Thyroid gland (tissue), 4 donors: ENCODE measurements around the gene NFIX. TPM values are rescaled to one million over a fixed set of nuclear protein-coding genes. Genes with fewer than 3 reads are reported as not detected.

Experiments used
- DNase-seq, 2 donors: peaks; one replicate each; pipeline ENCODE4 v3.0.0-alpha.2; 2019
- H3K27ac ChIP-seq, 3 donors: fragments of 200-600 bp; sonication (generic); 1 replicate in 2 of 3; 2 replicates in 1 of 3; pipeline ENCODE4 v1.5.1; 2016 to 2019; ENCODE audit warnings: mild to moderate bottlenecking in 1 of 3, moderate library complexity in 1 of 3
- H3K27me3 ChIP-seq: fragments of 200-600 bp; sonication (generic); one replicate; pipeline ENCODE4 v1.5.1; 2019
- H3K36me3 ChIP-seq, 2 donors: fragments of 200-600 bp; sonication (generic); one replicate each; pipeline ENCODE4 v1.5.1; 2016 to 2019
- H3K4me1 ChIP-seq, 2 donors: fragments of 200-600 bp; sonication (generic); one replicate each; pipeline ENCODE4 v1.5.1; 2017 to 2019
- H3K4me3 ChIP-seq, 3 donors: fragments of 200-600 bp; sonication (generic); replicated peaks in 1 of 3; 1 replicate in 2 of 3; 2 replicates in 1 of 3; pipeline ENCODE4 v1.5.1; 2016; ENCODE audit warnings: mild to moderate bottlenecking in 1 of 3
- H3K9me3 ChIP-seq: fragments of 200-600 bp; sonication (generic); one replicate; pipeline ENCODE4 v1.5.1; 2017
- POLR2A ChIP-seq, 2 donors: fragments of 450-650 bp; IDR thresholded peaks; one replicate each; pipeline ENCODE4 v1.6.1; 2017; ENCODE audit warnings: antibody characterized with exemption in 2 of 2, mild to moderate bottlenecking in 2 of 2, moderate library complexity in 1 of 2
- WGBS, 2 donors: methylation state at CpG; one replicate each; pipeline ENCODE4 v1.1.5; 2017; 5-methylcytosine and 5-hydroxymethylcytosine counted together
- intact Hi-C: fragments of 100-400 bp; cut with DNase I; formaldehyde crosslinking; loops from one replicate; pipeline ENCODE4 v1.15.1; 2023
- total RNA-seq, 4 donors: library from RNA; depleted of rRNA; stranded (reverse); fragments of >200 nt; gene quantifications; one replicate each; pipeline ENCODE4 v1.2.3, GENCODE V29; 2016
- TF ChIP-seq, protein P1 (sequence below), 6 experiments: fragments of 200-600 bp in 3 of 6; fragments of 450-650 bp in 3 of 6; sonication (generic) in 3 of 6; IDR thresholded peaks; one replicate each; pipeline ENCODE4 v1.5.1; 2016 to 2019; ENCODE audit warnings: antibody characterized with exemption in 6 of 6, mild to moderate bottlenecking in 2 of 6, inconsistent platforms in 1 of 6, moderate library complexity in 1 of 6

NFIX gene
- total RNA-seq, 4 donors from 2014 or later: 38.8 to 70.2 (median 62.4) TPM

DNA sequence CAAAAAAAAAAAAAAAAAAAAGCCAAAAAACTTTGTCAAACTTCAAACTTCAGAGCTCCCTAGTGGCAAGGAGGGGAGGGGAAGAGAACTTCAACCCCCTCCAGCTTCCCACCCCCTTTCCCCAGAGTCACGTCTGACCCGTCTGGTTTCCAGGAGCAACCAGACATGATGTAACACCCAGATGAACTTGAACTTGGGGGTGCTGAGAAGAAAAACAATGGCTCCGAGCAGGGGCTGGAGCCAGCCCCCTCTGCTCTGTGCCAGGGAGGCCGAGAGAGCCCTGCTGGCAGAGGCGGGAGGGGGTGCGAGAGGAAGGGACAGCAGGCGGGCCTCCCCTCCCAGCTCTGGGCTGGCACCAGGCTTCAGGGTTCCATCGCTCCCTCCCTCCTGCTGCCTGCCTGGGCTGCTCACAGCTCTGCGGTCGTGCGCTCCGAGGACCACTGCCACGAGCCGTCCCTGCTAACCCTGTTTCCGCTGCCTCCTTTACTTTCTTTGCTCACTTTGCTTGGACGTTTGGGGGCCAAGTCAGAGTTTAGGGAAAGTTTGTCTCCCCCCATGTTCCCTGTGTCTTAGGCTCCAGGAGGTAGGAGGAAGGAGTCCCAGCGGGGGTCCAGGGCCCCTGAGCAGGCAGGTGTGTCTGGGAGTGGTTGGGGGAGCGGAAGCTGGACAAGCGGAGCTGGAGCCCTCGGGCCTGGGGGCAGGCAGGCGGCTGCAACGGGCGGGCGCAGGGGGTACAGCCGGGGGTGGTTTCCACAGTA is 96.3 kb downstream of the NFIX start:
- H3K9me3 ChIP-seq: no peaks in the 10 kb centered on the region
- no peak overlapping the region for H3K4me3 ChIP-seq
- intact Hi-C loops: no loop called here
- no peak for DNase-seq
- peaks cover 0 to 19% of the 10 kb centered on the region in 2 donors for H3K36me3 ChIP-seq
- H3K4me1 ChIP-seq: peaks cover 0 to 22% of the 10 kb centered on the region in 2 donors
- peak overlapping the region; percentile 36 to 56 (median 42) for H3K27ac ChIP-seq
- 63 to 70% methylated on average over 18 to 23 of the region's 25 CpGs for WGBS, 2 donors
- no peak for TF ChIP-seq POLR2A (IDR thresholded peaks at IDR 0.05)
- TF ChIP-seq, protein P1, sequence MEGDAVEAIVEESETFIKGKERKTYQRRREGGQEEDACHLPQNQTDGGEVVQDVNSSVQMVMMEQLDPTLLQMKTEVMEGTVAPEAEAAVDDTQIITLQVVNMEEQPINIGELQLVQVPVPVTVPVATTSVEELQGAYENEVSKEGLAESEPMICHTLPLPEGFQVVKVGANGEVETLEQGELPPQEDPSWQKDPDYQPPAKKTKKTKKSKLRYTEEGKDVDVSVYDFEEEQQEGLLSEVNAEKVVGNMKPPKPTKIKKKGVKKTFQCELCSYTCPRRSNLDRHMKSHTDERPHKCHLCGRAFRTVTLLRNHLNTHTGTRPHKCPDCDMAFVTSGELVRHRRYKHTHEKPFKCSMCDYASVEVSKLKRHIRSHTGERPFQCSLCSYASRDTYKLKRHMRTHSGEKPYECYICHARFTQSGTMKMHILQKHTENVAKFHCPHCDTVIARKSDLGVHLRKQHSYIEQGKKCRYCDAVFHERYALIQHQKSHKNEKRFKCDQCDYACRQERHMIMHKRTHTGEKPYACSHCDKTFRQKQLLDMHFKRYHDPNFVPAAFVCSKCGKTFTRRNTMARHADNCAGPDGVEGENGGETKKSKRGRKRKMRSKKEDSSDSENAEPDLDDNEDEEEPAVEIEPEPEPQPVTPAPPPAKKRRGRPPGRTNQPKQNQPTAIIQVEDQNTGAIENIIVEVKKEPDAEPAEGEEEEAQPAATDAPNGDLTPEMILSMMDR (IDR thresholded peaks at IDR 0.05): no peak
- no peaks in the 10 kb centered on the region for H3K27me3 ChIP-seq

DNA sequence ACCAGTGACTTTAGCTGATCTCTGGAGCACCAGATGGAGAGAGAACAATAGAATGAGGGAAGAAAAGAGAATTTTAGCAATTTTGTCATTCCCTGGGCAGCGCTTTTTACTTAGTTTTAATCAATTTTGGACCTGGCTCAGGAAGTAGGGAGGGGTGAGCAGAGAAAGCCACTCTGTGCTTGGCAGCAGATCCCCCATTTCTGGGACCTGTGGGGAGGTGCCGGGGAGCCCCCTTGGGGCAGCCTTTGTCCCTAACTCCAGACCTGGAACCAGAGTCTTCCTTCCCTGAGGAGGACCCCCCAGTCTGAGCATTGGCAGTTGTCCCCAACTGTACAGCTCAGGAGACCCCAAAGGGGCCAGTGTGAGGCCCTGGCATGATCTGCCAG is 96.9 kb downstream of the NFIX start:
- no peak overlapping the region for H3K4me3 ChIP-seq
- WGBS, 2 donors: 59 to 88% methylated on average over 2 of the region's 2 CpGs
- H3K27ac ChIP-seq: peak overlapping the region; percentile 36 to 56 (median 42)
- no peak for DNase-seq
- intact Hi-C loops: no loop called here
- no peak for TF ChIP-seq POLR2A (IDR thresholded peaks at IDR 0.05)
- TF ChIP-seq, protein P1 (IDR thresholded peaks at IDR 0.05): no peak
- H3K4me1 ChIP-seq: peaks cover 0 to 23% of the 10 kb centered on the region in 2 donors
- peaks cover 0 to 19% of the 10 kb centered on the region in 2 donors for H3K36me3 ChIP-seq
- H3K27me3 ChIP-seq: no peaks in the 10 kb centered on the region
- no peaks in the 10 kb centered on the region for H3K9me3 ChIP-seq

DNA sequence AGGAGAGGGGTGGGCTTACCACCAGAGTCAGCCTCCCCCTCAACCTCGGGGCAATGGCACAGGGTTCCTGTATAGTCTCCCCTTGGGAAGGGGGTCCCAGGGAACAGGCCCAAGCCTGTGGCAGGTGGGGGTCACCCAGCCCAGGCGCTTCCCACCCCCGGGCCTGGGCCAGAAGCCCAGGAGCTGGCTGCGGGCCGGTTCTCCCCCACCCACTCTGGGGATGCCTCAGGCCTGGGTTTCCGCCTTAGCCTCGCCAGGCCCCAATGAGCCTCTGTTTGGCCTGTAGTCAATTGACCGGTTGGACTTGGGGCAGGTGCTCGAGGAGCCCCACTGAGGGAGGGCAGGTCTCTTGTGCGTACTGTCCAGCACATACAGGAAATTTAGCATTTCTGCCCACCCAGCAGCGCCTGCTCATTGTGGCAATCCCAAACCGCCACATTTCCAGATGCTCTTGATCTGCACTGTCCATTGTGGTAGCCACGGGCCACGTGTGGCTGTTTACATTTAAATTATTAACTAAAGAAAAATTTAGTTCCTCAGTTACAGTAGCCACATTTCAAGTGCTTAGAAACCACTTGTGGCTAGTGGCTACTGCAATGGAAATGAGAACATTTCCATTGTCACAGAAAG is 97.4 kb downstream of the NFIX start:
- DNase-seq: no peak
- Histone ChIP-seq H3K4me3 (no peak overlapping the region), H3K9me3 (no peaks in the 10 kb centered on the region), H3K27ac (peak overlapping the region in 2 of 3 donors; percentile 42 to 56), H3K4me1 (peaks cover 2 to 27% of the 10 kb centered on the region in 2 donors), H3K27me3 (no peaks in the 10 kb centered on the region), H3K36me3 (peaks cover 0 to 19% of the 10 kb centered on the region in 2 donors)
- 76 to 92% methylated on average over 7 to 13 of the region's 14 CpGs for WGBS, 2 donors
- intact Hi-C loops: no loop called here
- no peak for TF ChIP-seq POLR2A (IDR thresholded peaks at IDR 0.05)
- TF ChIP-seq, protein P1 (IDR thresholded peaks at IDR 0.05): no peak

DNA sequence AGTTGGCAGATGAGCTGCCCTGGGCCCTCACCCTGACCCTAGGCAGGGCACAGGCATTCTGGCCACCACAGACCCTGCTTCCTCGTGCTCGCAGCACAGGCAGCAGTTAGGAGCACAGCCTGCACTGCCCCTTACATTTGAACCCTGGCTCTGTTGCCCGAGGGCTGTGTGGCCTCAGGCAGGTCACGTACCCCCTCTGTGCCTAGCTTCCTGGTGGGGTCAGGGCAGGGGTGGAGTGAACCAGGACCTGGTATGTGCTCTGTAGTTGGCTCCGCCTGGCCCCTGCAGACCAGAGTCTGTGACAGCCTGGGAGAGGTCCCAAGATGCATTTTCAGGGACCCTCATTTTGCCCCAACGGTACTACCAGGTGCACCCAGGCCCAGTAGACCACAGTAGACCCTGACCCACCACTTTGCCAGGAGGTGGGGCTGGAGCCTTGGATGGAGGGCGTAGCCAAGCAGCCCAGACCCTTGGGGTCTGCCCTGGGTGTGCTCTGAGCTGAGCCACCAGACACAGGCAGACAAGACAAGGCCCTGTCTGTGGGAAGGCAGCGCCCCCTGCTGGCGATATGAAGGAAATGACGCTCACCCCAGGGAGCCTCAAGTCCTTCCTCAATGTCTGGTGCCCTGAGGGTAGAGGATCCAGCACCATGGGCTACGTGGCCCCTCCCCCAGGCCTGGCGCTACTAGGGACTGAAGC is 98.3 kb downstream of the NFIX start:
- Histone ChIP-seq H3K4me3 (no peak overlapping the region), H3K9me3 (no peaks in the 10 kb centered on the region), H3K27ac (peak overlapping the region in 2 of 3 donors; percentile 8 to 18), H3K36me3 (peaks cover 0 to 15% of the 10 kb centered on the region in 2 donors), H3K27me3 (no peaks in the 10 kb centered on the region), H3K4me1 (peaks cover 10 to 35% of the 10 kb centered on the region in 2 donors)
- intact Hi-C loops: loop anchor here (2.0 kb wide), 1 partner anchor 111 kb away; no protein-coding TSS in a partner anchor
- DNase-seq: peak; percentile 72 to 79
- TF ChIP-seq, protein P1 (IDR thresholded peaks at IDR 0.05): peak; percentile 87 to 96 (median 92)
- TF ChIP-seq POLR2A (IDR thresholded peaks at IDR 0.05): no peak
- 57 to 61% methylated on average over 7 to 8 of the region's 12 CpGs for WGBS, 2 donors
